Measurements from ENCODE around the gene SEMA4G.
A peak's percentile ranks its signal among the peaks of the same experiment; 100 is the strongest.

Gene SEMA4G

GRCh38 chr10:101013365-101013825 lies 44.1 kb downstream of the SEMA4G start:
- no peak overlapping the region for H3K9ac ChIP-seq (ENCODE audit: low read depth, low read length)
- H3K9me3 ChIP-seq (ENCODE audit: insufficient read depth, low read depth, low read length), result no peaks in the 10 kb centered on the region
- H3K27me3 ChIP-seq (ENCODE audit: insufficient read depth, low read length), result peaks cover 41% of the 10 kb centered on the region
- no peaks in the 10 kb centered on the region for H3K36me3 ChIP-seq (ENCODE audit: insufficient read depth, low read depth, low read length)
- no peak overlapping the region for H3K27ac ChIP-seq (ENCODE audit: low read length)
- no peaks in the 10 kb centered on the region for H3K4me1 ChIP-seq (ENCODE audit: insufficient read depth, low read length)
- no peak overlapping the region for H3K4me3 ChIP-seq (ENCODE audit: low read length)

GRCh38 chr10:101014230-101014884 lies 45.1 kb downstream of the SEMA4G start:
- Histone ChIP-seq H3K36me3 (ENCODE audit: insufficient read depth, low read depth, low read length) (no peaks in the 10 kb centered on the region), H3K9ac (ENCODE audit: low read depth, low read length) (no peak overlapping the region), H3K27ac (ENCODE audit: low read length) (no peak overlapping the region), H3K9me3 (ENCODE audit: insufficient read depth, low read depth, low read length) (no peaks in the 10 kb centered on the region), H3K27me3 (ENCODE audit: insufficient read depth, low read length) (peaks cover 50% of the 10 kb centered on the region), H3K4me3 (ENCODE audit: low read length) (no peak overlapping the region), H3K4me1 (ENCODE audit: insufficient read depth, low read length) (no peaks in the 10 kb centered on the region)

GRCh38 chr10:101014966-101015581 lies 45.8 kb downstream of the SEMA4G start:
- H3K9me3 ChIP-seq (ENCODE audit: insufficient read depth, low read depth, low read length), result no peaks in the 10 kb centered on the region
- no peaks in the 10 kb centered on the region for H3K4me1 ChIP-seq (ENCODE audit: insufficient read depth, low read length)
- no peak overlapping the region for H3K9ac ChIP-seq (ENCODE audit: low read depth, low read length)
- H3K27me3 ChIP-seq (ENCODE audit: insufficient read depth, low read length), result peaks cover 55% of the 10 kb centered on the region
- no peak overlapping the region for H3K27ac ChIP-seq (ENCODE audit: low read length)
- no peak overlapping the region for H3K4me3 ChIP-seq (ENCODE audit: low read length)
- H3K36me3 ChIP-seq (ENCODE audit: insufficient read depth, low read depth, low read length), result no peaks in the 10 kb centered on the region

GRCh38 chr10:101015582-101015973 lies 46.3 kb downstream of the SEMA4G start:
- H3K27me3 ChIP-seq (ENCODE audit: insufficient read depth, low read length), result peaks cover 60% of the 10 kb centered on the region
- H3K9ac ChIP-seq (ENCODE audit: low read depth, low read length), result no peak overlapping the region
- H3K27ac ChIP-seq (ENCODE audit: low read length), result no peak overlapping the region
- H3K4me1 ChIP-seq (ENCODE audit: insufficient read depth, low read length), result no peaks in the 10 kb centered on the region
- no peak overlapping the region for H3K4me3 ChIP-seq (ENCODE audit: low read length)
- no peaks in the 10 kb centered on the region for H3K9me3 ChIP-seq (ENCODE audit: insufficient read depth, low read depth, low read length)
- H3K36me3 ChIP-seq (ENCODE audit: insufficient read depth, low read depth, low read length), result no peaks in the 10 kb centered on the region

GRCh38 chr10:101016814-101017213 lies 47.5 kb downstream of the SEMA4G start:
- H3K4me3 ChIP-seq (ENCODE audit: low read length), result no peak overlapping the region
- H3K4me1 ChIP-seq (ENCODE audit: insufficient read depth, low read length), result no peaks in the 10 kb centered on the region
- peaks cover 65% of the 10 kb centered on the region for H3K27me3 ChIP-seq (ENCODE audit: insufficient read depth, low read length)
- H3K36me3 ChIP-seq (ENCODE audit: insufficient read depth, low read depth, low read length), result no peaks in the 10 kb centered on the region
- no peak overlapping the region for H3K9ac ChIP-seq (ENCODE audit: low read depth, low read length)
- H3K27ac ChIP-seq (ENCODE audit: low read length), result no peak overlapping the region
- H3K9me3 ChIP-seq (ENCODE audit: insufficient read depth, low read depth, low read length), result no peaks in the 10 kb centered on the region

- Histone ChIP-seq H3K9me3 (ENCODE audit: insufficient read depth, low read depth, low read length) (no peaks in the 10 kb centered on the region), H3K9ac (ENCODE audit: low read depth, low read length) (no peak overlapping the region), H3K36me3 (ENCODE audit: insufficient read depth, low read depth, low read length) (no peaks in the 10 kb centered on the region), H3K27ac (ENCODE audit: low read length) (no peak overlapping the region), H3K27me3 (ENCODE audit: insufficient read depth, low read length) (peaks cover 65% of the 10 kb centered on the region), H3K4me1 (ENCODE audit: insufficient read depth, low read length) (no peaks in the 10 kb centered on the region), H3K4me3 (ENCODE audit: low read length) (peak overlapping the region; percentile 55; the same call in 1 of the 2 replicates)
Measured at GRCh38 chr10:101018118-101018599, 48.9 kb downstream of the SEMA4G start.

- Histone ChIP-seq H3K9ac (ENCODE audit: low read depth, low read length) (no peak overlapping the region), H3K9me3 (ENCODE audit: insufficient read depth, low read depth, low read length) (no peaks in the 10 kb centered on the region), H3K27me3 (ENCODE audit: insufficient read depth, low read length) (peaks cover 65% of the 10 kb centered on the region), H3K27ac (ENCODE audit: low read length) (no peak overlapping the region), H3K4me3 (ENCODE audit: low read length) (peak overlapping the region; percentile 55), H3K4me1 (ENCODE audit: insufficient read depth, low read length) (no peaks in the 10 kb centered on the region), H3K36me3 (ENCODE audit: insufficient read depth, low read depth, low read length) (no peaks in the 10 kb centered on the region)
Measured at GRCh38 chr10:101018600-101019439, 49.5 kb downstream of the SEMA4G start.
